HT1080 (cell line): ENCODE data around the gene ABLIM1. TPM values are rescaled to one million over a fixed set of nuclear protein-coding genes. Genes with fewer than 3 reads are reported as not detected.

Experiments
- DNase-seq: peaks from one replicate; pipeline ENCODE4 v3.0.0-alpha.2; 2015; ENCODE audit warnings: low read depth
- total RNA-seq: library from RNA; depleted of rRNA; stranded (reverse); fragments of >200 nt; shearing (Covaris generic); gene quantifications from 2 replicates; pipeline ENCODE4 v1.2.3, GENCODE V29; 2014

Gene ABLIM1
- total RNA-seq, 1 experiment from 2014 or later = 1.3 TPM

DNA sequence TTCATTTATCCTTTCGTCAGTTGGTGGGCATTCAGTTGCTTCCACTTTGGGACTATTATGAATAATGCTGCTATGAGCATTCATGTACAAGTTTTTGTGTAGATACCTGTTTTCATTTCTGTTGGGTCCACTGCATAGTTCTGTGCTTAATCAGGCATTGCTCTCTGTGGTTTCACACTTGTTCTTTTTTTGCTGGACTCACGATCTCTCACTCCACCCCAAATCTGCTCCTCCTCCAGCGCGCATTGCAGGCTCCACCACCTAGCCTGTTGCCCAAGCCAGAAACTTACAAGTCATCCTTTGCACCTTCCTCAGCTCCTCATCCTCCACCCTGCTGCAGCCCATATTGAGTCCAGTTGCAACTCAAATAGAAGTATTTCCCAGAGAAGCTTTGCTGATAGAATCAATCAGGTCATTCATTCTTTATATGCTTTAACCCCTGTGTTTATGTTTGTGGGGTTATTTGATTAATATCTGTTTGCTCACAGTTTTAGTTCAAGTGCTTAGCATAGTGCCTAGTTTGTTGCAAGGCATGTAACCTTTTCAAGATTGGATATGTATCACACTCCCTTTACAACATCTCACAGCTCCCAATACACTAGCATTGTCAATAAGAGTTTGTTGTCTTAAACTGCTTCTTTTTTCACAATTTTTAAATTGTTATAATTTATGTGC, 237.1 kb downstream of the ABLIM1 start:
- no peak for DNase-seq

DNA sequence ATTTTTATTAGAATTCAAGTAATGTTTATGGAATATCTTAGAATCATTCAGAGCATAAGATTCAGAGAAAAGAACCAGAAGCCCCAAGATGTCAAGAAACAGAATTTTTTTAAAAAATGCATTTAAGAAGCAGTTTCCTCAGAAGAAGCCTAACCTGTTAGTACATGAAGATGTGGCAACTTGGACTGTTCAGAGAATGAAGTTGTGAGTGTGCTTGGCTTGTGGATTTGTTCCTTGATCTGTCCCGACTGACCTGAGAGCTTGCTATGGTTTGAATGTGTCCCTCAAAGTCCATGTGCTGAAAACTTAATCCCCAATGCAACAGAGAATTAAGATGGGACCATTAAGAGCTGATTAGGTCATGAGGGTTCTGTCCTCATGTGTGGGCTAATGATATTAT, 240.0 kb downstream of the ABLIM1 start:
- no peak for DNase-seq

DNA sequence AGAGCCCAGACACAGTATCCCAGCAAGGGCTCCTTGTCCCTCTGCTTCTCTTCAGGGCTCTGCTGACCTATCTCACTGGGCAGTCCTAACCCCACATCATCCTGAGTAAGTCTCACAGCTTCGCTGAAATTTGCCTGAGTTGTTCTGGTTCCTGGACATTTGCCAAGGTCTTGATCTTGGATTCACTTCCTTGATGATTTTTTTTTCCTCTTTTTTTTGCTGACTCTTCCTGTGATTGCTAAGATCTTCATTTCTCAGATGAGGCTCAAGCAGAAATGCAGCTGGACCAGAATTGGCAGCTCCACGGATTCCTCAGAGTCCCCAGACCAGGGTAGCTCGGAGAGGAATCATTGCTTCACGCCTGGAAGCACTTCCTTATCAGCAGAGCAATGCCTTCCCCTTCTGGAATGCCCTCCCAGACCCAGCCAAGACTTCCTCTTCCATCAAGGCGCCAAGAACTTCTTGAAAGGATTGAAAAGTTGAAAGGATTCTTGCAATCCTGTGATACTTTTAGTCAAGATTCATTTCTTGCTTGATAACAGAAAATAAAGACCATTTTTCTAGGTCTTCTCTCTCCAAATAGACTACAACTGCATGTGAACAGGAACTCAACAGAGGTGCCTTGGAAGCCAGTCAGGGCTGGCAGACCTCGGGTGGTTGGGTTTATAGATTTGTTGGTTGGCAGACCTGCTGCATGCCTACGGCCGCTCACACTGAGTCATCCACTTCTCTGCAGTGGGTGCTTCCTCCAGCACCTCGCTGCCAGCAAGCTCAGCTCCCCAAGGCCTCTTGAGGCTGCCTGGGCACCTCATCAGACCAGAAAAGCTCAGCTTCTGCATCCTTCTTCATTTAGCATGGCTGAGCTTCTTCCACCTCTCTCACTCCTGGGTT, 244.9 kb downstream of the ABLIM1 start:
- peak; percentile 80 for DNase-seq

DNA sequence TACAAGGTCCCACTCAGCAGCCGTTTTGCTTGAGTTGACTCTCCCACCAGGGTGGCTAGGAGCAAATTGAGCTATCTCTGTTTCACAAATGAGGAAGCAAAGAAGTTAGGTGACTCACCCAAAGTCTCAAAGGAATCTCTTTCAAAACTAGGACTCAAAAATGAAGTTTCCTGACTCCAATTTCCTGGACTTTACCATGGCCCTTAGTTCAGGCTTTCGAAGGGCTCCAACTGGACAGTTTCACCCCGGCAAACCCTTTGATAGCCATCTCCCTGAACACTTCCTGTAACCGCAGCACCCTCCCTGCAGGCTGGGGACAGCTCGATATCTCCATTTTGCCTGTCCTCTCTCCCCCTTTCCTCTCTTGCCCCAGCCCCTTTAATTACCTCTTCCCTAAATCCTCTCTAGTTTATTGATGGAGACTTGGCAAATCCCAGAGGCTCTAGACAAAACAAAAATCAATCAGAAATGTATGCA, 249.1 kb downstream of the ABLIM1 start:
- DNase-seq = no peak

DNA sequence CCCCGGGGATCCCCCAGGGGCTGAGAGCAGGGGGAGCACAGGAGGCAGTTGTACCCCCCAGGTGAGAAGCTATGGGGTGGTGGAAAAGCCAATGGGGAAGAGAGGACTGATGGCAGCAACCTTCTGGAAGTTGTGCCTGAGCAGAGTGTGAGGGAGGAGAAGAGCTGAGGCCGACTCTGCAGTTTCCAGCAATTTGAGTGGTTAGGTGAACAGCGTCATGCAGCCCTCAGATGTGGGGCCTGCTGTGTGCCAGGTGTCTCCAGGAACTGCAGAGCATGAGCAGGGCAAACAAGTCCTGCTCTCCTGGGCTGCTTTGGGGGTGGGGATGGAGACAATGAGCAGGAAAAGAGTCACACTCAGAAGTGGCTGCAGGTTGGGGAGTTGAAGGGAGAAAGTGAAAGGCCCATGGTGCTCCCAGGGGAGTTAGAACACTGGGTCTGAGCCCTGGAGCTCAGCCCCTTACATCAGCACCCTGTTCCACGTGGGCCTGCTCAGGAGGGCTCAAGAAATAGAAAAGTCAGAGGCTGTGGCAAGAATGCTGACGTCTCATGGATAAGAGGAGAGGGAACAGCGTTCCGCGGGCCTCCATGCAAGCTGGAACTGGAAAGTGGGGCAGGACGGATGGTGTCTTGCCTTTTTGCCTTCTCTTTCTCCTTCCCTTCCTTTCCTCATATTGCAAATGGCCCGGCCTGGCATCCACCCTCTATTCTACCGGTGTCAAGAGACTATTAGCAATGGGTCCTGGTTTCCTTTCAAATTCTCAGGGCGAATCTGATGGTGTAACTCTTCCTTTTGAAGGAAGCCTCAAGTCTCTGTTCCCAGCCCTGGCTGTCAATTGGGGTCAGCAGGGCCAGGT, 249.7 kb downstream of the ABLIM1 start:
- DNase-seq = no peak

DNA sequence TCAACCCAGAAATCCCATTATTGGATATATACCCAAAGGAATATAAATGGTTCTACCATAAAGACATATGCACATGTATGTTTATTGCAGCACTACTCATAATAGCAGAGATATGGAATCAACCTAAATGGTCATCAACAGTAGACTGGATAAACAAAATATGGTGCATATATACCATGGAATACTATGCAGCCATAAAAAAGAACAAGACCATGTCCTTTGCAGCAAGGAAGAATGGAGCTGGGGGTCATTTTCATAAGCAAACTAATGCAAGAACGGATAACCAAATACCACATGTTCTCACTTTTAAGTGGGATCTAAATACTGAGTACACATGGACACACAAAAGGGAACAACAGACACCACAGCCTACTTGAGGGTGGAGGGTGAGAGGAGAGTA, 251.6 kb downstream of the ABLIM1 start:
- no peak for DNase-seq

DNA sequence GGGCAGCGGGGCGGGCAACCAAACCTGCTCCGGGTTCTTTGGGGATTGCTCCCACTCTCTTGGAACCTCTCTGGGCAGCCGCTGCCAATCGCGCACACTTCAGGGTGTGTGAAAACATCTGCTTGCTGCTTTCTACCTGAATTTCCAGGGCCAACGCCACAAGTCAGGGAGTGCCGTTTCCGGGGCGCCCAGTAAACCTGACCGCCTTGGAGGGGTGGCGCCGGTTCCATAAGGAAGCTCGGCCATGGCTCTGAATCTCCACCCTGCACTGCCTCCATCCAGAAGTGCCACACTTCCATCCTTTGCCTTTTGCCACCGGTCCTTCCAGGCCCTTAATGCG, 253.1 kb downstream of the ABLIM1 start:
- DNase-seq = no peak

DNA sequence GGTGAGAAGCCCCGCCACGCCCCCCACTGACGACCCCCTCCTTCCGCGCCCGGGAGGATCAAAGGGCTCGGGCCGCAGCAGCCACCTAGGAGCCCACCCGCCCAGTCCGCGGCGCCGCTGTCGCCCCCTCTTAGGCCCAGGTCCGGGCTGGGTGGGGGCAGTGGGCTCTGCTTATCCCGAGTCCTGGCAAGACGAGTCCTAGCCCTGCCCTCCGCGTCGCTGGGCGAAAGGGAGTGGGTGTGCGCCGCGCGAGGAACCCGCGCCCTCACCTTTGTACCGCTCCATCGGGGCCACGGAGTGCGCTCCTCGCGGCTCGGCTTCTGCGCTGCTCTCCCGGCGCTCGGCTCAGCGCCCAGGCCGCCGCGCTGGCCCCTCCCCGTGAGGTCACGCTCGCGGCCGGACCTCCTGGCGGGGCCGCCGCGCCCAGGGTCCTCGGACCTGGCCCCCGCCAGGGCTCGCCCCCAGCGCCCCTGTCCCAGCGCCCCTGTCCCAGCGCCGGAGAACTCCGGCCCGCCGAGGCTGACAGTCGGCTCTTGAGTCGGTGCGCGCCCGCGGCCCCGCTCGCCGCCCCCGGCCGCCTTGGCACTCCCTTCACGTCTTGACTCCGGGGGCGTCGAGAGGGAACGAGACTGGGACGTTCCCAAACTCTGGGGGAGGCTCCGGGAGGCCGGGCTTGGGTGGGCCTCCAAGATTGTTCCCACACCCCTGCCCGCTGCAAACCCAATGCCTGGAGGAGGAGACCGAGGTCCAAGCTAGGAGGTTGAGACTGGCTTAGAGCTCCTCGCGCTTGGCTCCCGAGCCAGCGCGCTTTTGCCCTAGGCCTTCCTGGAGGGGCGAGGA, 253.7 kb downstream of the ABLIM1 start, which contains the start of gene AFAP1L2:
TSS of gene AFAP1L2 (minus strand) at position 332 of the 840 bp plus-strand sequence. CDS start at position 285, 47 bp downstream.
- DNase-seq = no peak

DNA sequence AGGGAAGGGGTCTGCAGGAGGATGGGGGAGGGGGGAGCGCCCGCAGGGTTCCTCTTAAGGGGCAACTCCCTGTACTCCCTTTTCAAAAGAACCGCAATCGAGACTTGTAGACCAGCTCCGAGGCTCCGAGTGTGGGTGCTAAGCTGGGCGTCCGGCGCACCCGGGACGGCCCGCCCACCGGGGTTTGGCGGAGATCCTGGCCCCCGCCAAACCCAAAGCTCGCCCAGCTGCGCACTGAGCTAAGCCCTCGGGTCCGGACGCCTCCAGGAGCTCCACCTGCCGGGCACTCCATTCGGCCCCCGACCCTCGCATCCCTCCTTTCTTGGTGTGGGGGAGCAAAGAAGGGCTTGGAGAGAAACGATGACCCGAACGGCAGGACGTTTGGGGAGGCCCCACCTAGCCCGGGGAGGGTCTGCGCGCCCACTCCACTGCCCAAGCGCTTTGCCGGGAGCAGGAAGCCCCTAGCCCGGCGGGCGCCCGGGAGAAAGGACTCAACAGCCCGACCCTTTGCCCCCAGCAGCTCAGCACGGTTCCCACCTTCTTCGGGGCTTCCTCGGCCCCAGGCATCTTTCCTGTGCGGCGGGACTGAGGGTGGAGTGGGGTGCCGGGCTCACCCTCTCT, 254.4 kb downstream of the ABLIM1 start:
- DNase-seq = no peak

DNA sequence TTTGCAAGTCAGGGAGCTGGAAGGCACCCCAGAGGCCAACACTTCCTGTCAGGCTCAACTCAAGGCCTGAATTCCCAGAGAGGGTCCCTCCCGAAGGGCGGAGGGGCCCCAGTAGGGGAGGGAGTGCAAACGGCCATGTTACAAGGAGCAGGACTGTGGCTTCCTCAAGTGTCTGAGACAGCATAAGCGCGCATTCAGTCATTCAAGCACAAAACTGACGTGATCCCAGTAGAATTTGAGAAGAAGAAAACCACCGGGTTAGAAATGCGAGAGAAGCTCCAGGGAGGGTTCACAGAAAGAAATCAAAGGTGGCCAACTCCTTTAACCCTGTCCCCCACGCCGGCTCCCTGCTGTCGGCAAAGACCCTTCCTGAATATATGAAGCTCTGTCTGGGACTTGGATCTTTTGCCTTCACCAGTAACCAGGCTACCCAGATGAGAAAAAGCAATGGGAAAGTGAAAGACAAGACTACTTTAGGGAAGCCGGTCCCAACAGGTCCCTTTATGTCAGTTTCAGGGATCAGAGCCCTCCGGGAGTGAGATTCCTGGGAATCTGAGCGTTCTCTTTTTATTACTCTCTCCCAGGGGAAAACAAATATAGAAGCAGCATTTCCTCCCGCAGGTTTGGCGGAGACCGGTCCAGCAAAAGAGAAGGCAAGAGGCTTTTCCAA, 255.1 kb downstream of the ABLIM1 start:
- no peak for DNase-seq

DNA sequence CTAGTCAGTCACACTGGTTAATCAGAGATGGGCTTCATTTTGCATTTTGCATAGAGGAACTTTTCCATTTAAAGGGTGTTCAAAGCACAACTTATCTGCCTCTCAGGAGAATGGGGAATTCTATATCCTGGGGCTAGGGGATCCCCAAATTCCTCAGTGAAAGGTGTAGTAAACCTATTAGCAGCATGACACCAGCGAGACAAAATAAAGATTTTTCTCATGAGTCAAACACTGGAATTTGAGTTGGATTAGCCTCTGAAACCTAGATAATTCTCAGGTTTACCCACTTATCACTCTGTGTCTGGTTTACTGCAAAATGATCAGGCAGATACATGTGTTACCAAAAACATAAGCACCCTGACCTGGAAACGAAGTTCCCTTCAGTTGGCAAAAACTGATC, 255.8 kb downstream of the ABLIM1 start:
- DNase-seq = no peak

DNA sequence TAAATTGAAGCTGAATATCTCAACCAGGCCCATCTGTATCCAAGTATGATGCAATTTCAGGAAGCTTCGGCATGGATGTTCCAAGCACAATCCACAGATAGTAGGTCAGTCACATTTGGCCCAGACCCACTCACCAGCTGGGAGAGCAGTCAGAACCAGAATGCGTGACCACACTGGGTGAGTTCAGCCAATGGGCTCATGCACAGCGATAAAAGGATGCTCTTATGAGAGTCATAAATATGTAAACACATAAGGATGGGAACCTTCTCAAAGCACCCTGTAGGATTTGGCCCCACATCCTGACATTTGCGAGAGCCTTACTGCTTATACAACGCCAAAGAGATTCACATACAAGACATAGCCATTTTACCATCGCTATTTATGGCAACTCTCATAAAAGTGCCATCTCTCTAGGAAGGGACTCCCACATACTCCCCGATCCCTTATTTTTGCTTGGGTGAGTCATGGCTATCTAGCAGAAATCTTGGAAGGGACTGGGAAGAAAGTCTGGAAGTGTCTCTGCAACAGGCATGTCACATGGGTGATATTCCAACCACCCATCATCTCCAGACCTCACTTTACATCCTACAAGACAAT, 256.8 kb downstream of the ABLIM1 start:
- DNase-seq = no peak

DNA sequence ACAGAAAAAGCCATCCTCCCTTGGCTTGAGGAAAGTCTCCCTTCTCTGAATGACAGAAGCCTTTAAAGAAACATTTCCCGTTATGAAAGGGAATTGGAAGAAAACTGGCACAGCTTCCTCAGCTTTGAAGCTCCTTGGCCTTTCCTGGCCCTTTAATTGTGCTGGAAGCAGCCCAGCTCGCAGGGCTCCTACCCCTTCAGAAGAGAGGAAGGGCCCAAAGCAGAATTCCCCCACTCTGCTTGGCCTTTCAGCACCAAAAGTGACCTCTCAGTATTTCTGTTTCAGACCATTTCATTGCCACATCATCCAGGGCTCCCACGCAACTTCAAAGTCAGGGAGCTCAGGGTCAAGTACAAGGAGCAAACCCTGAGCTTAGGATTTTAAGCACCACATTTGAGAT, 258.0 kb downstream of the ABLIM1 start:
- DNase-seq = no peak

DNA sequence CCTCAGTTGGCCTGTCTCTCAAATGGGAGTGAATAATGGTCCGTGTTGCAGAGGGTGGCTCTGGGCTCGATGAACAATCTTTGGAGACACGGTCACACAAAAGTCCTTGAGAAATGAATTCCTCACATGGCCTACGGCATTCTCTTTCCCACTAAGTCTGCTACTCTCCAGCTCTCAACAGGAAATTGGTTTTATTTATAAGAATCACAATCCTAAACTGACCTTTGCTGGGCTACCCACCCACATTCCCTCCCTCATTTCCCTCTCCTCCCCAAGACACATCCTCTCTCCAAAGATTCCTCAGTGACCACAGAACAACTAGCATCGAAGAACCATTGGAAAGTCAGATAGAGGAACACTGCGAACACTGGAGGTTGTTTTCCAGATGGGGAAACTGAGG, 258.5 kb downstream of the ABLIM1 start:
- no peak for DNase-seq

DNA sequence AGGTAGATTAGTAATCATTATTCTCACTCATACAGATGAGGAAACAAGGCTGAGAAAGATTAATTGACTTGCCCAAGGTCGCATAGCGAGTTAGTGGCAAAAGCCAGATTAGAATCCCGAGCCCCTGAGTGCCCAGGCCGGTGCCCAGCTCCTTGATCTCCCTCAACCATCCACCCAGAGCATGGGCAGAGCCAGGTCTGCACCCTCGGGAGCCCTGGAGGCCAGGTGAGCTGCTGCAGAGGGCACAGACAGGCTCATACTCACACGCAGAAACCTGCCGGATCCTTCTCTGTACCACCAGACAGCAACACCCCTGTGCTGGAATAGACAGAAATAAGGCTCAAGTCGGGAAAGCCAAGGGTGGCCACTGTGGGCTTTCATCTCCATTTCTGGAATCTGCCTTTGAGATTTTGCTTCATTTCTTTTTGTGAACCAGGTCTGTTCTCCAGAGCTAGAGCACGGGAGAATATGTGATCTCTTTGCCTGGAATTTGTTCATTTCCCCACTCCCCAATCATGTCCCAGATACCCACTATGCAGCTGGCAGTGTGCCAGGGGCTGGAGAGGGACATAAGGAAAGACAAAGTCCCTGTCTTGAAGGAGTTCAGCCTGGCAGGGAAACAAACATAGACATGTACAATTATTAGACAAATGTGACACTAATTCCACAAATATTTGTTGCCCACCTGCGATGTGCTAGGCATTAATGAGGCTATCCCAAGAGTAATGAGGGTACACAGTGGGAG, 259.3 kb downstream of the ABLIM1 start:
- no peak for DNase-seq

DNA sequence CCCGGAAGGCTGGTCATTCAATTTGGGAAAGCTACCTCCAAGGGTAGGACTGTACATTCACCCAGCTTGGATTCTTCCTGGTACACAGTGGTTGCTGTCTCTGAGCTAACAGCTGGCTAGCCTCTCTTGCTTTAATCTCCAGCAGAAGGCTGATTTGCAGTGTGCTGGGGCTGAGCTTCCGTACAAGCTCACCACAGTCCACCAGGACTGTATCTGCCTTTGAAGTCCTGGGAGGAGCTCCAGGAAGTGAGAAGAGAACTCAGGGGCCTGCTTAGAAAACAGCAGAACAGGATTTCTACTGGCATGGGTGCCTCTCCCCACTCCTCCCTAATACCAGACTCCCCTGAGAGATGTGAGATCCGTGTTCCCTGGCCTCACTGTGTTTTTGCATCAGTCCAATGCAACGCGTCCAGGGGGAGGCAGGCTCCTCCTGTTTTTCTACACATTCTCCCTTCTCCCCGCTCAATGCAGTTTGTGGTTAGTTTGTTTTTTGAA, 260.4 kb downstream of the ABLIM1 start:
- DNase-seq = no peak

DNA sequence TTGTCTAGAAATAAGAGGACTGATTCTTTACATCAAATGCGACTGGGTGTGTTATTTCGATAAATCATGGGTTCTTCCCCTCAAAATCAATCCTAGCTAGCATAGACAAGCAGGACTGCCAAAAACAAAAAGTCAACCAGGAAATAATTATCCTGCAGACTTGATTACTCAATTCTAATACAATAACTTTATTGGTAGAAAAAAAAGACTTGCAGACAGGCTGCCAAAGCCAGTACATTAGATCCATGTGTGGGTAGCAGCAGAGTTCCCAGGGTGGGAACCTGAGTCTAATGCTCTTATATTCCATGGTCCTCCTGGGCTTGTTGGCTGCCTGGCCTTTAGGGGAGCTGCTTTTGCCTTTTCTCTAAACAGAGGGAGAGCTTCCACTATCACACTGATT, 261.6 kb downstream of the ABLIM1 start:
- no peak for DNase-seq

DNA sequence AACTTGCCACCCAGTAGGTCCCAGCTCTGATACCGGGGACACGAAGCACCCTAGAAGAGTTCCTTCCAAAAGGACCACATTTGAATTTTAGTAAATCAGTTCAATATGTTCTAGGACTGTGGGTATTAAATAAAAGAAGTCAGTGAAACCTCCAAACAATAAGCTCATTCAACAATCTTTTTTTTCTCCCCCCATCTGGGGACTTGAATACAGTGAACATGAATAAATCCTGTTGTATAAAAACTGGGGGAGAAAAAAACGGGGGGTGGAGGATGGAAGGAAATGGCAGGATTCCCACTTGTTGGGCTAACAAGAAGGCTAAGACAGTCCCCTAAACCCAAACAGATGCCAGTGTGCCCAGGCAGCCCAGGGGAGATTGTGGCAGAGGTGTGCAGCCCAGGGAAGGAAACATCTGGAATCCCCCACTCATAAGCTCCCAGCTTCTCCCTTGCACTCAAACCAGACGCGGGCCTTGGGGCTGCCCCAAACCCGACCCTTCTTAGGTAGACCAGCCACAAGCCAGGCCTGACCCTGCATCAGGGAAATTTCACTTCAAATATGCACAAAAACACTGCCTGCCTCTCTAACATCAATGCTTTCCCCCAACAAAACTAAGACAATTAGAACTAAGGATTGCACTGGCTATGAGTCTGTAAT, 262.6 kb downstream of the ABLIM1 start:
- DNase-seq = no peak
